Breast epithelium (tissue), 4 donors: Measurements from ENCODE around the gene FN3KRP. TPM values are rescaled to one million over a fixed set of nuclear protein-coding genes. Genes with fewer than 3 reads are reported as not detected.

Experiments used
- DNase-seq, 2 donors: peaks; one replicate each; pipeline ENCODE4 v3.0.0-alpha.2; 2019; ENCODE audit warnings: low spot score in 2 of 2
- H3K27ac ChIP-seq, 2 donors: fragments of 200-600 bp; sonication (generic) in 1 of 2; one replicate each; pipeline ENCODE4 v1.5.1; 2016 to 2019; ENCODE audit warnings: mild to moderate bottlenecking in 1 of 2
- H3K27me3 ChIP-seq, 2 donors: fragments of 200-600 bp; sonication (generic) in 1 of 2; one replicate each; pipeline versions ENCODE4 v1.5.1 to v1.6.0; 2017 to 2019; ENCODE audit warnings: control low read depth in 1 of 2, mild to moderate bottlenecking in 1 of 2
- H3K36me3 ChIP-seq: fragments of 200-600 bp; one replicate; pipeline ENCODE4 v1.5.1; 2019
- H3K4me1 ChIP-seq, 2 donors: fragments of 200-600 bp; sonication (generic); one replicate each; pipeline ENCODE4 v1.5.1; 2016 to 2019; ENCODE audit warnings: control low read depth in 1 of 2
- H3K4me3 ChIP-seq, 3 donors: fragments of 200-600 bp; sonication (generic); 1 replicate in 2 of 3; 2 replicates in 1 of 3; pipeline ENCODE4 v1.5.1; 2016 to 2019; ENCODE audit warnings: mild to moderate bottlenecking in 3 of 3, moderate library complexity in 2 of 3
- H3K9me3 ChIP-seq, 2 donors: fragments of 200-600 bp; sonication (generic) in 1 of 2; one replicate each; pipeline ENCODE4 v1.5.1; 2016 to 2019; ENCODE audit warnings: control low read depth in 1 of 2
- CTCF ChIP-seq, 3 donors: fragments of 450-650 bp; IDR thresholded peaks; one replicate each; pipeline ENCODE4 v1.5.1; 2016 to 2017; ENCODE audit warnings: antibody characterized with exemption in 3 of 3, mild to moderate bottlenecking in 3 of 3, moderate library complexity in 3 of 3
- POLR2A ChIP-seq: fragments of 450-650 bp; IDR thresholded peaks from one replicate; pipeline ENCODE4 v1.6.1; 2016; ENCODE audit warnings: antibody characterized with exemption, mild to moderate bottlenecking, moderate library complexity
- POLR2AphosphoS5 ChIP-seq, 3 donors: sonication (generic); formaldehyde crosslinking; IDR thresholded peaks; one replicate each; pipeline ENCODE4 v1.6.1; 2017; ENCODE audit warnings: antibody characterized with exemption in 3 of 3
- intact Hi-C: fragments of 100-400 bp; cut with DNase I; formaldehyde crosslinking; loops from one replicate; pipeline ENCODE4 v1.15.1; 2023; ENCODE audit warnings: low total_unique reads
- total RNA-seq, 3 donors: library from RNA; depleted of rRNA; stranded (reverse); fragments of >200 nt; gene quantifications; one replicate each; pipeline ENCODE4 v1.1.0, GENCODE V29; 2016

The FN3KRP gene
- total RNA-seq, 3 donors from 2014 or later: 10.4 to 22.1 (median 18.0) TPM

- no peaks in the 10 kb centered on the region for H3K27me3 ChIP-seq
- intact Hi-C loops: no loop called here
Observed at GRCh38 chr17:82709024-82709675, 7.4 kb upstream of the FN3KRP start.

GRCh38 chr17:82709676-82710498, 6.6 kb upstream of the FN3KRP start:
- intact Hi-C loops: no loop called here
- H3K4me3 ChIP-seq: no peak overlapping the region
- no peak overlapping the region for H3K27ac ChIP-seq
- H3K9me3 ChIP-seq: no peaks in the 10 kb centered on the region
- no peaks in the 10 kb centered on the region for H3K4me1 ChIP-seq
- no peaks in the 10 kb centered on the region for H3K27me3 ChIP-seq
- TF ChIP-seq CTCF (IDR thresholded peaks at IDR 0.05) (no peak), POLR2A (no peak)
- H3K36me3 ChIP-seq: no peaks in the 10 kb centered on the region
- DNase-seq: no peak

More at GRCh38 chr17:82709024-82709675, 7.4 kb upstream of the FN3KRP start:
- TF ChIP-seq POLR2AphosphoS5 (IDR thresholded peaks at IDR 0.05): no peak
- TF ChIP-seq POLR2A: no peak
- TF ChIP-seq CTCF (IDR thresholded peaks at IDR 0.05): no peak
- H3K4me1 ChIP-seq: no peaks in the 10 kb centered on the region
- H3K4me3 ChIP-seq: no peak overlapping the region
- no peak for DNase-seq
- H3K36me3 ChIP-seq: no peaks in the 10 kb centered on the region
- H3K27ac ChIP-seq: no peak overlapping the region
- H3K9me3 ChIP-seq: no peaks in the 10 kb centered on the region

DNA sequence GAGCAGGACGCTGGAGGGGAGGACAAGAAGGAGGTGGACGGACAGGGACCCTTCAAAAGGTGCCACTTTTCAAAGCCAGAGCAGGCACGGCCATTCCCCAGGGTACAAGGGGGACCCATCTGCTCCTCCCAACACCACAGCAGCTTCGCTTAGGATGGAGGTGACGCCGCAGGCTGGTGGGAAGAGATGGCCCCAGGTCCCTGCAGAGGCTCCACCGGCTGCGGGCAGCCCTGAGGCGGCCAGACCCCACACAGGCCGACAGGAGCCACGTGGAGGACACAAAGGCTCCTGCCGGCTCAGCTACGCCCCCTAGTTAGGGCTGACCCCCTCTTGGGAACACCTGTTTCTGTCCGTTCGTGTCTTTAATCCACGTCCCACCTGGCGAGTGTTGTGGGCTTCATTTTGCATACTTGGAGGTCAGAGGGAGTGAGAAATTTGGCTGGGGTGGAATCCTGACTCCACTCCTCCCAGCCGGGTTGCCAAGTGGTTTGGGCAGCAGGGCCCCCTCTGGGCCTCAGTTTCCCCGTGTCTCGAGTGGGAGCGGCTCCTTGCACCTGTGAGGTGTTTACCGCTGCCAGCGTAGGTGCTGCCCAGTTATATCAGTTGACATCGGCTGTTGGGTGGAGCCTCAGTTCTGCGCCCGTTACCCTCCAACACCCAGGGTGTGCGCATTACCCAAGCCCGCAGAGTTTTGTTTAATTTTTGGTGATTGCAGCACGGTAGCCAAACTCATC, 5.8 kb upstream of the FN3KRP start:
- Histone ChIP-seq H3K4me3 (no peak overlapping the region), H3K9me3 (no peaks in the 10 kb centered on the region), H3K27me3 (no peaks in the 10 kb centered on the region), H3K4me1 (no peaks in the 10 kb centered on the region), H3K36me3 (no peaks in the 10 kb centered on the region), H3K27ac (no peak overlapping the region)
- DNase-seq: no peak
- TF ChIP-seq POLR2A (no peak), POLR2AphosphoS5 (IDR thresholded peaks at IDR 0.05) (no peak), CTCF (IDR thresholded peaks at IDR 0.05) (no peak)
- intact Hi-C loops: no loop called here

DNA sequence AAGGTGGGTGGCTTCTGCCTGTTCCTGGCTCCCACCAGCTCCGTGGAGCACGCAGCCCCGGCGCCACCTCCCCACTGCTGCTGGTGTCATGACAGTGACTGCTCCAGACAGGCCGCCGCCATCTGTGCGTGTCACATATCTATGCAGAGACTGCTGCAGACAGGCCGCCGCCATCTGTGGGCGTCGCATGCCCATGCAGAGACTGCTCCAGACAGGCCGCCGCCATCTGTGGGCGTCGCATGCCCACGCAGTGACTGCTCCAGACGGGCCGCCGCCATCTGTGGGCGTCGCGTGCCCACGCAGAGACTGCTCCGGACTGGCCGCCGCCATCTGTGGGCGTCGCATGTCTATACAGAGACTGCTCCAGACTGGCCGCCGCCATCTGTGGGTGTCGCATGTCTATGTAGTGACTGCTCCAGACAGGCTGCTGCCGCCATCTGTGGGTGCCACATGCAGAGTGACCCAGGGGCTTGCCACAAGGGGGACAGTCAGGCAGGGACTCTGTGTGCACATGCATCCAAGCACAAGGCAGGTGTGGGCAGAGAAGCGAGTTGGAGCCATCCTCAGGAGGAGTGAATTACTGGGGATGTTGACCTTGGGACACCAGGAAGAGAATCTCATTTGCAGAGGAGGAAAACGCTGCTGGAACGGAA, 3.3 kb upstream of the FN3KRP start:
- H3K27ac ChIP-seq: no peak overlapping the region
- H3K36me3 ChIP-seq: no peaks in the 10 kb centered on the region
- no peaks in the 10 kb centered on the region for H3K9me3 ChIP-seq
- peaks cover 4 to 6% of the 10 kb centered on the region in 2 donors for H3K4me1 ChIP-seq
- no peak for DNase-seq
- intact Hi-C loops: no loop called here
- TF ChIP-seq POLR2AphosphoS5 (IDR thresholded peaks at IDR 0.05): no peak
- no peak for TF ChIP-seq POLR2A
- TF ChIP-seq CTCF (IDR thresholded peaks at IDR 0.05): no peak
- no peak overlapping the region for H3K4me3 ChIP-seq
- no peaks in the 10 kb centered on the region for H3K27me3 ChIP-seq
